Measurements from ENCODE around the gene TMED6. TPM values are rescaled to one million over a fixed set of nuclear protein-coding genes. Genes with fewer than 3 reads are reported as not detected.

Gene TMED6
- total RNA-seq = 0.20 and 0.23 TPM in 2 replicates

DNA sequence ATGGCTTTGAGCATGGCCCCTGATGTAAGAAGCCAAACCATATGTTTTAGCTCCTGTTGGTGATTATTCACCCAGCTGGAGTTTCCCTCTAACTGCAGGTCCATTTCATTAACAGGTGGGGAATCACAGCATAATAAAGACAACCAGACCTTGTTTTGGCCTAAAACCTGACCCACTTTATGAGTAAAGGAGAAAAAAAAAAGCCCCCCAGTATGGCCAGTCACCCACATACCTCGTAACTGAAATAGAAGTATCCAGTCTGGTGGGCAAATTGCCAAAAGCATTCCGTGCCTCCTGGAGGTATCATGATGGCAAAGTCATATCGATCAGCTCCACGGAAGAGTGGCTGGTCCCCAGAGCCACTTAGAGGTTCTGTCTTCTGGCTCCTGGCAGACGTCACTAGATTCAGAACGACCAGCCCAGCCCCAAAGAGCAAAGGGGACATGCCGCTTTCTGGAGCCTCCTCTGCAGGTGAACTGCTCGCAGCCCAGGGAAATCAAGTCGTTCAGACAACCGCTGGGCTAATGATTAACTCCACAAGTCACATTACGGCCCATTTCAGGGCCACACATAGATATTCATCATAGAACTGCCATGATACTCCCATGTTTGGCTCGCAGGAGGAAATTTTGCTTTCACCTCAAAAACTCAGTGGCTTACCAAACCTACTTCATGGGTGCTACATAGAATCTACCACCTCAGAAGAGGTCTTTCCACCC lies at the start of gene TMED6:
TSS of gene TMED6 (minus strand) at position 478 of the 719 bp plus-strand sequence. CDS start at position 445, 33 bp downstream.

DNA sequence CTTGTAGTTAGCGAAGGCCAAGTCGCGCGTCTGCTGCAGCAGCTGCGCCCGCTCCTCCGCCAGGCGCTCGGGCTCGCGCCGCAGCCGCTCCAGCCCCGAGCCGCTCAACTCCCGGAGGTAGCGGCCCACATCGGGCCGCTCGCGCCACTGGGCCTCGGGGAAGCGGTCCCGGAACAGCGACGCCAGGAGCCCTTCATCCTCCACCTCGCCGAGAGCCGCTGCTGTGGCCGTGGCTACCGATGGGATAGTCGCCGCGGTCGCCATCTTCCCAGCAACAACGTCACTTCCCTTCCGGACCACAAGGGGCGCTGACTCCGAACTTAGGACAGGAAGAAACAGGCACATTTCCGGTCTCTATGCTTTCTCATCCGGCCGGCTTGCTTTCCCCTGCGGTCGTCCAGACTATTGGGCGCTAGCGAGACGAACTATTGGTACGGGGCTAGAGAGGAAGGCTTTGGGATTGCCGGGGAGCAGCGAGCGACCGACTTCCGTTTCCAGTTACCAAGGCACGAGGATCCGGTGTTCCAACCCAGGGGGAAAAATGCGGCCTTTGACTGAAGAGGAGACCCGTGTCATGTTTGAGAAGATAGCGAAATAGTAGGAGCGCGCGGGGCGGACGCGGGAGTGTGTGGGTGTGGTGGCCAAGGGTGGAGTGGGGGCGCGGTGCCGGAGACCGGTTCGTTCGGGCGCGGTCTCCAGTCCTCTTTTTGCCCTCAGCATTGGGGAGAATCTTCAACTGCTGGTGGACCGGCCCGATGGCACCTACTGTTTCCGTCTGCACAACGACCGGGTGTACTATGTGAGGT lies 12.1 kb downstream of the TMED6 start, which contains the start of the genes COG8 and NIP7:
TSS of gene COG8 (minus strand) at position 276 of the 806 bp plus-strand sequence. CDS start at position 264, 12 bp downstream.
TSS of gene NIP7 (plus strand) at position 484 of the 806 bp plus-strand sequence. CDS start at position 542, 58 bp downstream.

DNA sequence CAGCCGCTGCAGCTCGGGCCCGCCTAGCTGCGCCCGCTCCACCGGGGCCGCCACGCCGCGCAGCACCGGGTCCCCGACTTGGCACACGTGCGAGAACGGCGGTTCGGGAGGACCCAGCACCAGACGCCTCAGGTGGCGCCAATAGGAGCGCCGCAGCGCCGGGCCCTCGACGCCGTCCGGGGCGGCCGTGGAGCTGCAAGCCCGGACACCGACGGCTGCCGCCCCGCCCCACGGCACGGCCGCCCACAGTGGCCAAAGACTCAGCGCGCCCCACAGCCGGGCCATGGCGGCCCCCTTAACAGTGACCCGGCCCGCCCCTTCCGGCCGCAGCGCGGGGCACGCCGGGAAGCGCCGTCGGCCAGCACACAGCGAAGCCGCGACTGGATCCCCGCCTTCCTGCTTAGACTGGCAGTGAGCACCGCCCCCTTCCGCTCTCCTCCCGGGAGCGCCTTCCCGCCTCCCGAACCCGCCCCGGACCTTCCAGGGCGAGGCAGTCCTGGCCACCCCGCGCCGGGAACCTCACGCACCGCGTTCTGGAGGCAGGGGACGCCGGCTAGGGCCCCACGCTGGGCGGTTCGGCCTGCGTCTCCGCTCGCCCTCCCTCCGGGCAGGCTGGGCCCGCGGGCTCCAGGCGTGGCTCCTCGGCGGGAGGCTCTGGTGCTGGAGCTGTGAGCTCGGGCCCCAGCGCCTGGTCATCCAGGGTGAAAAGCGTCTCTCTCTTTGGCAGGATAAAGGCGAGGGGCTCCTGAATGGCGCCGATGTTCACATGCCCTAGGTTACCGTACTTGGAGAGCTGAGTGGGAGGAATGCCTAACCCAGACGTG lies 21.1 kb downstream of the TMED6 start, which contains the start of gene PDF:
TSS of gene PDF (minus strand) at position 303 of the 824 bp plus-strand sequence. CDS start at position 285, 18 bp downstream.

DNA sequence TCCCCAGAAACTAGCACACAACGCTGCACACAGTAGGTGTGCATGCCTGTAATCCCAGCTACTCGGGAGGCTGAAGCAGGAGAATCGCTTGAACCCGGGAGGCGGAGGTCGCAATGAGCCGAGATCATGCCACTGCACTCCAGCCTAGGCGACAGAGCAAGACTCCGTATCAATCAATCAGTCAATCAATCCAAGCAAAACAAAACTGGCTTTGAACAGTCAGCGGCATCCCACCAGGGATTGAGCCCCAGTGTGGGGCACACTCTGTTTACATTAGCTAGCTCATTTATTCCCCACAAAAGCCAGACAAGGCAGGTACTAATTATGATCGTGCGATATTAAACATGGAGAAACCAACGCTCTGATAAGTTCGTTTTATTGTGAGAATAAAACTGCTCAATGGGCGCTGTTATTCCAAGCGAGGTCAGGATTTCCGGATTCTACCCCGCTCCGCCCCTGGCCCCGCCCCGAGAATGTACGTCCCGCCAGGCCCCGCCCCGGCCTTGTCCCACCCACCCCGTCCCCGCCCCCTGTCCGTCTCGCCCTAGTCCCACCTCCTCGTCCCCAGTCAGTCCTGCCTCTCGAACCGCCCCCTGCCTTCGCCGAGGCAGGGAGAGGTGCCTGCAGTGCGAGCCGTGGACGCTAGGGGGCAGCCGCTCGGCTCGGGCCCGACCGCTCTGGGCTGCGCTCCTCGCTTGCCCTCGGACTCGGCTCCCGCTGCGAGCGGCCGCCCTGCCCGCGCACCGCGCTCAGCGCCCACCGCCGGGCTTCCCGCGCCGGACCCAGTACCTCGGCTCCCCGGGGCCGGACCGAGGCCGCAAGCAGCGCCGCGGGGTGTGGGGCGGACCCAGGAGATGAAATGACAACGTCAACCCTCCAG lies 40.7 kb downstream of the TMED6 start, which contains the start of gene VPS4A:
TSS of gene VPS4A (plus strand) at position 698 of the 880 bp plus-strand sequence. CDS start at position 860, 162 bp downstream.

Other genes starting within 250 kb of the TMED6 start
- gene HAS3, start 246.1 kb downstream of the TMED6 start, total RNA-seq = 4.0 and 7.6 TPM in 2 replicates
- 61.1 and 71.0 TPM in 2 replicates for gene CHTF8, start 219.2 kb downstream of the TMED6 start, total RNA-seq
- 20.3 and 26.7 TPM in 2 replicates for gene UTP4, start 219.1 kb downstream of the TMED6 start, total RNA-seq
- gene SNTB2, start 164.6 kb downstream of the TMED6 start, total RNA-seq = 50.5 and 77.5 TPM in 2 replicates
- gene VPS4A, start 40.4 kb downstream of the TMED6 start, total RNA-seq = 31.0 and 32.0 TPM in 2 replicates
- gene PDF, start 21.2 kb downstream of the TMED6 start, total RNA-seq = 10.5 and 15.3 TPM in 2 replicates
- 40.6 and 42.8 TPM in 2 replicates for gene COG8, start 12.2 kb downstream of the TMED6 start, total RNA-seq
- gene NIP7, start 12.0 kb downstream of the TMED6 start, total RNA-seq = 17.3 and 20.6 TPM in 2 replicates
- gene TERF2, start 34.2 kb upstream of the TMED6 start, total RNA-seq = 14.5 and 15.2 TPM in 2 replicates
- 68.7 and 88.8 TPM in 2 replicates for gene CYB5B, start 72.8 kb upstream of the TMED6 start, total RNA-seq
- gene NFAT5, start 214.2 kb upstream of the TMED6 start, total RNA-seq = 34.0 and 46.9 TPM in 2 replicates